Uterus (tissue), 4 donors: ENCODE results near the gene ARGLU1. TPM values are rescaled to one million over a fixed set of nuclear protein-coding genes. Genes with fewer than 3 reads are reported as not detected.

Experiments
- DNase-seq, 2 donors: peaks; one replicate each; pipeline ENCODE4 v3.0.0-alpha.2; 2019 to 2020
- H3K27ac ChIP-seq, 2 donors: fragments of 200-600 bp; sonication (generic); 1 replicate in 1 of 2; 2 replicates in 1 of 2; pipeline ENCODE4 v1.5.1; 2016 to 2018
- H3K27me3 ChIP-seq, 2 donors: fragments of 200-600 bp; sonication (generic); one replicate each; pipeline ENCODE4 v1.5.1; 2018 to 2019; ENCODE audit warnings: control low read depth in 1 of 2
- H3K36me3 ChIP-seq, 2 donors: fragments of 200-600 bp; sonication (generic); one replicate each; pipeline ENCODE4 v1.5.1; 2019; ENCODE audit warnings: control low read depth in 1 of 2
- H3K4me1 ChIP-seq, 2 donors: fragments of 200-600 bp; sonication (generic); one replicate each; pipeline ENCODE4 v1.5.1; 2018 to 2019; ENCODE audit warnings: control low read depth in 1 of 2
- H3K4me3 ChIP-seq, 2 donors: fragments of 200-600 bp; sonication (generic); 1 replicate in 1 of 2; 2 replicates in 1 of 2; pipeline ENCODE4 v1.5.1; 2018 to 2019; ENCODE audit warnings: mild to moderate bottlenecking in 1 of 2
- H3K9me3 ChIP-seq, 2 donors: fragments of 200-600 bp; sonication (generic); one replicate each; pipeline ENCODE4 v1.5.1; 2019; ENCODE audit warnings: control low read depth in 1 of 2
- CTCF ChIP-seq, 4 experiments: fragments of 200-600 bp in 2 of 4; fragments of 450-650 bp in 2 of 4; sonication (generic) in 2 of 4; IDR thresholded peaks; one replicate each; pipeline ENCODE4 v1.5.1; 2016 to 2019; ENCODE audit warnings: antibody characterized with exemption in 4 of 4, mild to moderate bottlenecking in 2 of 4, moderate library complexity in 1 of 4
- POLR2A ChIP-seq, 2 donors: fragments of 450-650 bp; IDR thresholded peaks; one replicate each; pipeline ENCODE4 v1.6.1; 2016; ENCODE audit warnings: antibody characterized with exemption in 2 of 2, mild to moderate bottlenecking in 1 of 2, moderate library complexity in 1 of 2
- intact Hi-C: fragments of 100-400 bp; cut with DNase I; formaldehyde crosslinking; loops from one replicate; pipeline ENCODE4 v1.15.1; 2023; ENCODE audit warnings: low total_unique reads
- total RNA-seq, 4 donors: library from RNA; depleted of rRNA in 3 of 4; stranded (reverse); fragments of >200 nt in 3 of 4; gene quantifications; one replicate each; pipeline versions ENCODE4 v1.1.0 to v1.2.4, GENCODE V29; 2014 to 2023
- donor health status: DM: yes; HTN: yes; CAD: no.

Gene ARGLU1
- total RNA-seq, 4 donors from 2014 or later = 91.5 to 162 (median 135) TPM

- intact Hi-C loops = no loop called here
- TF ChIP-seq POLR2A (IDR thresholded peaks at IDR 0.05) = no peak
- no peak for TF ChIP-seq CTCF (IDR thresholded peaks at IDR 0.05)
- H3K9me3 ChIP-seq = no peaks in the 10 kb centered on the region
- peak overlapping the region in 1 of 2 donors; percentile 2 for H3K27ac ChIP-seq
- H3K4me3 ChIP-seq = no peak overlapping the region
- no peaks in the 10 kb centered on the region for H3K27me3 ChIP-seq
- H3K36me3 ChIP-seq = no peaks in the 10 kb centered on the region
- no peak for DNase-seq
- no peaks in the 10 kb centered on the region for H3K4me1 ChIP-seq
These were observed 64.7 kb downstream of the ARGLU1 start for GRCh38 chr13:106503272-106503671.

- H3K27ac ChIP-seq = no peak overlapping the region
- no peak for DNase-seq
- peaks cover 0 to 3% of the 10 kb centered on the region in 2 donors for H3K4me1 ChIP-seq
- H3K36me3 ChIP-seq = no peaks in the 10 kb centered on the region
- H3K4me3 ChIP-seq = no peak overlapping the region
- intact Hi-C loops = no loop called here
- no peaks in the 10 kb centered on the region for H3K9me3 ChIP-seq
- no peak for TF ChIP-seq CTCF (IDR thresholded peaks at IDR 0.05)
- TF ChIP-seq POLR2A (IDR thresholded peaks at IDR 0.05) = no peak
- H3K27me3 ChIP-seq = no peaks in the 10 kb centered on the region
These were observed 67.5 kb downstream of the ARGLU1 start for GRCh38 chr13:106500445-106500844.

GRCh38 chr13:106499896-106500295 is 68.0 kb downstream of the ARGLU1 start:
- intact Hi-C loops = no loop called here
- H3K27ac ChIP-seq = no peak overlapping the region

GRCh38 chr13:106499113-106499512 is 68.8 kb downstream of the ARGLU1 start:
- H3K27ac ChIP-seq = peak overlapping the region in 1 of 2 donors; percentile 76

More at GRCh38 chr13:106499896-106500295, 68.0 kb downstream of the ARGLU1 start:
- Histone ChIP-seq H3K4me1 (peaks cover 0 to 3% of the 10 kb centered on the region in 2 donors), H3K36me3 (no peaks in the 10 kb centered on the region), H3K27me3 (no peaks in the 10 kb centered on the region), H3K4me3 (no peak overlapping the region), H3K9me3 (no peaks in the 10 kb centered on the region)
- DNase-seq = no peak
- TF ChIP-seq CTCF (IDR thresholded peaks at IDR 0.05) = no peak
- no peak for TF ChIP-seq POLR2A (IDR thresholded peaks at IDR 0.05)

GRCh38 chr13:106498571-106498970 is 69.4 kb downstream of the ARGLU1 start:
- no peaks in the 10 kb centered on the region for H3K9me3 ChIP-seq
- no peak overlapping the region for H3K4me3 ChIP-seq
- TF ChIP-seq POLR2A (IDR thresholded peaks at IDR 0.05) = no peak
- no peak for TF ChIP-seq CTCF (IDR thresholded peaks at IDR 0.05)
- H3K27ac ChIP-seq = peak overlapping the region; percentile 3 to 76
- H3K4me1 ChIP-seq = peaks cover 0 to 3% of the 10 kb centered on the region in 2 donors
- H3K27me3 ChIP-seq = no peaks in the 10 kb centered on the region
- H3K36me3 ChIP-seq = no peaks in the 10 kb centered on the region
- no peak for DNase-seq
- intact Hi-C loops = no loop called here

More at GRCh38 chr13:106499113-106499512, 68.8 kb downstream of the ARGLU1 start:
- intact Hi-C loops = no loop called here
- peaks cover 0 to 3% of the 10 kb centered on the region in 2 donors for H3K4me1 ChIP-seq
- no peak for TF ChIP-seq CTCF (IDR thresholded peaks at IDR 0.05)
- TF ChIP-seq POLR2A (IDR thresholded peaks at IDR 0.05) = no peak
- no peaks in the 10 kb centered on the region for H3K27me3 ChIP-seq
- H3K9me3 ChIP-seq = no peaks in the 10 kb centered on the region
- no peak overlapping the region for H3K4me3 ChIP-seq
- no peak for DNase-seq
- no peaks in the 10 kb centered on the region for H3K36me3 ChIP-seq
